Stimulated activated CD4-positive, alpha-beta T cell treated with anti-CD3 and anti-CD28 coated beads, Interleukin-1b, Interleukin-23, amount 100 ng/mL, for 1 hour (primary cell): ENCODE measurements around the gene HOXB8.

Experiments used
- DNase-seq, 2 donors: peaks; one replicate each; pipeline ENCODE4 v3.0.0-alpha.2; 2020; ENCODE audit warnings: low read depth in 2 of 2

The HOXB8 gene

DNA sequence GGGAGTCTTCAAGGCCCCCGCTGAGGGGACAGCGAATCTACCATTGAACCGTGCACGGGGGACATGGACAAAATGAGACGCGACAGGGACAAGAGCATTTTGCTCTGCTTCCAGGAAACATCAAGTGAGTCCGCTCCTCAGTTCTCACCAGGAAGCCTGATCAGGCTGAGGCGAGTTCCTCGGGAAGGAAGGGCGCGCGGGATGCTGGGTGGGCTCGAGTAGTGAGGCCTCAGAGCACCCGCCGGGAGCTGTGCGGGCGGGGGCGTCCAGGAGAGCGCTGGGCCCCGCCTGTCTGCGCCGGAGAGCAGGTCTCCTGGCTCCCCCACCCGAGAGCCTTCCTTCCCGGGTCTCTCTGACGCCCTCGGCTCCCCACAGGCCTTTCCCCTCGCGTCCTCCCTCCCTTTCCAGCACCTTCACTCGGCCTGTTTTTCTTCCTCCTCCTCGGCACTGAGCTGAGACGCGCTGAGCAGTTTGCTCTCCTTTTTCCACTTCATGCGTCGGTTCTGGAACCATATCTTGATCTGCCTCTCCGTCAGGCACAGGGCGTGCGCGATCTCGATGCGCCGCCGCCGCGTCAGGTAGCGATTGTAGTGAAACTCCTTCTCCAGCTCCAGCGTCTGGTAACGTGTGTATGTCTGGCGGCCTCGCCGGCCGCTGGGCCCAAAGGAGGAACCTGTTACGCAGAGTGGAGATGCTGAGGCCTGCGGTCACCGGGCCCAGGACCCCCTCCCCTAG lies 18.9 kb downstream of the HOXB8 start:
- no peak for DNase-seq

DNA sequence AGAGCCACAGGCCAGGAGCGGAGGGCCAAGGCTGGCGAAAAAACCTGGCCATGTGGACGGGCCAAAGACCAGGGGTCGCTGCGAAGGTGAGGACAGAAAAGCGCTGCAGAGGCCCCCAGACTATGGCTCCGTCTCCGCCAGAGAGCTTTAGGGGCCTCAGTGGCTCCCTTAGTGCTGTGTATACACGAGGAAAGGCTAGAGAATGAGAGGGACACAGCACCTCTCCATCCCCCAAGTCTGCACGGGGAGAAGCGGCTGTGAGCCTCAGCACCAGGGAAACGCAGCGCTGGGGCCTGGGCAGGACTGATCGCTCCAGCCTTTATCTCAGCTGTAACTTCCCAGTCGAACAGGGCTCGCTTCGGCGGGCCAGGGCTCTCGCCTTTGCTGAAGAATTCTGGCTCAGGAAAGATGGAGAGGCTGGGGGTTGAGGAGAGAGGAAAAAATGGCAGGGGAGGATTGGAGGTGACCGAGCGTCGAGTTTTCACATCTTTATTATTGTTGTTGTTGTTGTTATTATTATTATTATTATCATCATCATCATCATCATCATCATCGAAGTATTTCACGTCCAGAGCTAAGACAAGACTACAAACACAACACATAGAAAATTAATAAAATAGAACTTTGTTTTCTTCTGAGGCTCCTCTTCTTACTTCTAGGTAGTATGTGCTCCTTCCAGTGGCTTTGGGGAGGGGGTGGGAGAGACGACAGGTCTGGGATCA lies 19.7 kb downstream of the HOXB8 start:
- DNase-seq: no peak

DNA sequence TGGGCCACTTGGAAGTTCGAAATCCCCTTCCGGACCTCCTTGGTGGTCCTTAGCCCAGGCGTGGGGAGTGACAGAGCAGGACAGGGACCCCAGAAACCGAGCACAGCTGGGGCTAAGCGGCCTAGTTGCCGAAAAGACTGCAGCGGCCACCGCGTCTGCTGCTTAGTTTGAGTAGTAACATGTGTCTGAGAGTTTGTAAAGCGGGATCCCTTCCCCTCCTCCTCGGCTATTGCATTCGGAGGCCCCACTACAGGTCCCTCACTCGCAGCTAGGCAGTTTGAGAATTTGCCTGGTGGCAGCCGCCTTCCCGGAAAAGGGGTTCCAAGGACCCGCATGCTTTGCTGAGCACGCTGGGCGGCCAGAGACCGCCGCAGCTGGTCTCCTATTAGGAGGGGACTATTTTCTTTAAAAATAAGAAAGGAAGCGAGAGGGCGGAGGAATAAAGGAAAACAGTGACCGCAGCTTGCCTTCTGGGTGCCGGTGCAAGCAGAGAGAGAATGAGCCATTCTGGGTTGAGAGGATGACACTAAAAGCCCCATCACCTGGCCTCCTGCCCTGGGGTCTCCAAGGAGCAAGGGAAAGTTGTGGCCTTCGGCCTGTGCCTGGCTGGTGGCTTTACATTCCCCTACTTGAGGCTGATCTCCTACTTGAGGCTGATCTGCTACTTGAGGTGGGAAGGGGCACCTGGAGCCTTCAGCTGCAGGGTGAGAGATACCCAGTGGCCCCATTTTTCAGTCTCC lies 20.4 kb downstream of the HOXB8 start:
- no peak for DNase-seq

DNA sequence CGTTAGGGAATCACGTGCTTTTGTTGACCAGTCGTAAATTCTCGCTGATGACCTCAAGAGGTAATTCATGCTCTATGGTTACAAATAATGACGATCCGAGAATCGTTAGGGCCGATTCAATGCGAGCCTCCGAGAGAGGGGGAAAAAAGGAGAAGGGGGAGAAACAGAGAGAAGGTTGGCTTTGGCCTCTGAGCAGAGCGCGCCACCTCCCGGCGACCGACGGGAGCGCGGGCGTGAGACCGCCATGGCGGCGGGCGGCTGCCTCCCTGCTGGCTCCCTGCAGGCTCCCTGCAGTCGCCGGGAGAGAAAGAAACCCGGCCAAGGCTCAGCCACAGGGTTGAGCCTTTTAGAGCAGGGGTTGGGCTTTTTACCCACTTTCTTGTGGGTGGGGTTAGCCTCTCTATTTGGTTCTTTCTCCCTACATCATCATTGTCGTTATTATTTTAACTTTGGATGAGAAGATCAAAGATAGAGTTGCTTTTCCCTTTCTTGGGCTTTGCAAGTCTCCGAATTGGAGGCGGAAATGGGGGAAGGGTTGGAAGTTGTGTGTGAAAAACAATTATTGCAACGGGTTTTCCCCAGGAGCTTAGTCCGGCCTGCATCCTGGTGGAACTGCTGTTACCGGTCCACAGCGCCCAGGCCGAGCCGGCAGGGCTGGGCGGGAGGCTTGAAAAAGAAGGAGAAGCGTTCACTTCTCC lies 21.1 kb downstream of the HOXB8 start:
- DNase-seq: peak; percentile 60 to 76

DNA sequence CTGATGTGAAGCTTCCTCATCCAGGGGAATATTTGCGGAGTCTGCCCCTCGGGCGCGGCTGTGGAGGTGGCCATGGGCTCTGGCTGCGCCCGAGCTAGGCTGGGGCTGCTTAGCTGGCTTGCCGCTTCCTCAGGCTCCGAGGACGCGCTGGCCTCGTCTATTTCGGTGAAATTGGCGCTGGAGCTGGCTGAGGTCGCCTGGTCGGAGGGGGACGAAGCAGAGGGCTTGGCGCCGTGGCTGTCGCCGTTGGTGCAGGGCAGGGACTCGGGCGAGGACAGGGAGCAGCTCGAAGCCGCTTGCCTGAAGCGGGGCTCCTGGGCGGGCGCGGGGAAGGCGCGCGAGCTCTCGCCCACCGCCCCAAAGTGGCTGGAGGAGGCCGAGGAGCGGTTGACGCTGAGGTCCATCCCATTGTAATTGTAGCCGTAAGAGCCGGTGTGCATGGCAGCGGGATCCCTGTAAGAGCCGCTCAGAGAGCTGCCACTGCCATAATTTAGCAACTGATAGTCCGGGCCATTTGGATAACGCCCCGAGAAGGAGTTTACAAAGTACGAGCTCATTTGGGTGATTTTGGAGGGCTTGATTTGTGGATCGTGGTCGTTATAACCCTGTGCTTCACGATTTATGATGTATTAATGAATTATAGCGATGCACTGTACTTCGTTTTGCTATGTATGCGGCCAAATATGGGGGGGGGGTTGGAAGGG lies 21.8 kb downstream of the HOXB8 start, which contains the start of gene HOXB5:
TSS of gene HOXB5 (minus strand) at position 654 of the 704 bp plus-strand sequence. CDS start at position 557, 97 bp downstream.
- no peak for DNase-seq

DNA sequence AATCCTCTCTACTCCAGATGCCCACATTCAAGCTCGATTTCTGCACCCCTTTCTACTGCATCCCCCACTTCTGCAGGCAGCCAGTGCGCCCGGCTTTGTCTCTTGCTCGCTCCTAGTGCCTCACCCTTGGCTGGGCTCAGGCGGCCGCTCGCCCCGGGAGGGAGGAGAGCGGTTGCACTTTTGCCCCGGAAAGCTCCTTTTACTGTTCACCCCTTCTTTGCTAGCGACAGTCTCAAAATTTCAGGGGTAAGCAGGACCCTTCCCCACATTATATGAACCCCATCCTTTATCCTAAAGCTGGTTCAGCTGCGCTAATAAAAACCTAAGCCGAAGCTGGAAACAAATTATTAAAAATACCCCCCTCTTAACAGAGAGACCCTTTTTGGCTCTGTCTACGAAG lies 22.5 kb downstream of the HOXB8 start:
- no peak for DNase-seq

DNA sequence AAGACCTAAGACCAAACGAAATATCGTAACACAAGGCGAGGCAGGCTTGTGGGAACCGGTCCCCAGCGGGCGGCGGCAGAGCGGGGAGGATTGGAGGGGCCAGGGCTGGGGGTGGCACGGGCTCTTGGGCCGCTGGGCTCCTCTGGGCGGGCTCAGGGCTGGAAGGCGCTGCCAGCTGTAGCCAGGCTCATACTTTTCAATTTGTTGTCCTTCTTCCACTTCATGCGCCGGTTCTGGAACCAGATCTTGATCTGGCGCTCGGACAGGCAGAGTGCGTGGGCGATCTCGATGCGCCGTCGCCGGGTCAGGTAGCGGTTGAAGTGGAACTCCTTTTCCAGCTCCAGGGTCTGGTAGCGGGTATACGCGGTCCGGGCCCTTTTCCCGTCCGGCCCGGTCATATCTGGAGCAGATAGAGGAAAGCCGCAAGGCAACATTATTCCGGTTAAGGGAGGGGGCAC lies 23.0 kb downstream of the HOXB8 start:
- no peak for DNase-seq

DNA sequence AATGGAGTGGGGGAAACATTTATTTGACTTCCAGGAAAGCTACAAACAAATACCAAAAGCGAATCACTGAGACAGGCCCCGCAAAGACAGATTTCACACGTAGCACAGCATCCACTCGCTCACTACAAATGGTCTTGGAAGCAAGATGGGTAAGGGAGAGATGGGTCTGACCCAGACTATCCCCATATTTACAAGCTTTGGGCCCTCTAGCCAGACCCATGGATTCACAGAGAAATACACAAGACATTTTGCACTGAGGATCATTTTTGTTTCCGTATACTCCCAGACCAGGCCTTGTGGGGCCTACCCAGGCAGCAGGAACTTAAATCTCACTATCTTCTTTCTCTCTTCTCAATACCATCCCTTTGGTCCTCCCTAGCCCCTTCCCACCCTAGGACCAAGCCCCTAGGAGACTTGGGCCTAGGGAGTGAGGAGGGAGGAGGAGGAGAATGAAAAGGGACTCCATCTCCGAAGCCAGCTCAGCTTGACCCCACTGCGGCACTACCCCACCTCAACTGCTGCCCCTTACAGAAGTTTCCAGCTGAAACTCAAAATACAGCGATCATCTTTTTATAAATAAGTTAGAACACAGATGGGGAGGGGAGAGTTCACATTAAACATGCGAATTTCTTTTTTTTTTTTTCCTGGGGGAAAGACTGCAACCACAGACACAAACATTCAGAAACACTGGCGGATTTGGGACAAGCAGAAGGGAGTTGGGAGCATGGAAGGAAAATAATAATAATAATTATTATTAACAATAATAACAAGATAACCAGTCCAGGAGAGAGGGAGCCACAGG lies 23.6 kb downstream of the HOXB8 start:
- no peak for DNase-seq

DNA sequence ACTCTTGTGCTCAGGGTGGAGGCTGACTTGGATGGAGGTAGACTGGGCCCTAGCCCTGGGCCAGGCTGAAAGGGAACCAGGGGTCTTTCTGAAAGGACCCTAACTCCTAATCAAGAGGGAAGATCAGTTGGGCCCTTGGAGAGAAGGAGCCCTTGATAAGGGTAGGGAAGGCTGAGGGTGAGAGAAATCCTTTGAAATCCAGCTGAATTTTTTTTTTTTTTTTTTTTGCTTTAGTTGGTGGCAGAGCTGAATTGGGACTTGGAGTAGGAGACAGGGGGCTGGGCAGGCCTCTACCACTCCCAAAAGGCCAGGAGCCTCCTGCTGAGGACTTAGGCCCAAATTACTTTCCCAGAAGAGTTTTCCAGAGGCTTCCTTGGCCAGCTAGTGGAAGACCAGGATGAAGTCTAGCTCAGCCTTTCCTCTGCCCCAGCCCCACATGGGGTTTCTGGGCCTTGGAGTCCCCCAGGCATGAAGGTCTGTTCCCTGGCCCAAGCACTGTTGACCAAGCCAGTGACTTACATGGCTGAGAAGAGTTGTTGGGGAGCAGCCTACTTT lies 24.4 kb downstream of the HOXB8 start:
- DNase-seq: no peak

DNA sequence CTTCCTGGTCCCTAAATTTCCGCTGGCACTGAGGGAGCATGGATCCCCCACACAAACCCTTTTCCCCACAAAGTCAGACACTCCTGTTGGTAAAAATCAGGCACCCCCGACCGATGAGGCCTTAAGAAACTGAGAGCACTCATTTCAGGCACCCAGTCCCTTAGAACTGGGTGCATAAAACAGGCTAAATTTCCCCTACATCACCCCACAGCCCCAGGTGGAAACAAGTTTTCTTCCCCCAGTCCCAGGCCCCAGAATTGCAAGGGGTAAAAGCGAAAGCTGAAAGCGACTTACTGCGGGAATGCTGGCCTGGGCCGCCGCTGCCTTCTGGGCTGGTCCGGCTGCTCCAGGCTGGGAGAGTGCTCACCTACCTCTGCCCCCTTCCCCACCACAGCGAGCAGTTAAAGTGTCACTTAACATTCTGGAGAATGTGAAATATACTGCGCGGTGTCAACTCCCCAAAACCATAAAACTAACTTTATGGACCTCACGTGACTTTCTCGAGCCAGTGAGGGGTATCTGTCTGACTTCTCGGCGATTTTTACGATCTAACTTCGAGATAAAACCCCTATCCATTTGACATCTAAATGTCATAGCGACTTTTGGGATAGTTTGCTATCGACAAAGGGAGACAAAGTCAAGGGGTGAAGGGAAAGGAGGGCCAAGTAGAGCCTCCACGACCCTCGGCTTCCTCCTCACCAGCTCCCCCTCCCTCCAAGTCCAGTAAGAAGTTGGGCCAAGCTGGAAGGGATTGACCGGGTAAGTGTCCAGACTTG lies 25.1 kb downstream of the HOXB8 start, which contains the start of gene HOXB3:
TSS of gene HOXB3 (minus strand) at position 411 of the 776 bp plus-strand sequence. CDS start 37,767 bp downstream, outside the sequence.
- DNase-seq: no peak

DNA sequence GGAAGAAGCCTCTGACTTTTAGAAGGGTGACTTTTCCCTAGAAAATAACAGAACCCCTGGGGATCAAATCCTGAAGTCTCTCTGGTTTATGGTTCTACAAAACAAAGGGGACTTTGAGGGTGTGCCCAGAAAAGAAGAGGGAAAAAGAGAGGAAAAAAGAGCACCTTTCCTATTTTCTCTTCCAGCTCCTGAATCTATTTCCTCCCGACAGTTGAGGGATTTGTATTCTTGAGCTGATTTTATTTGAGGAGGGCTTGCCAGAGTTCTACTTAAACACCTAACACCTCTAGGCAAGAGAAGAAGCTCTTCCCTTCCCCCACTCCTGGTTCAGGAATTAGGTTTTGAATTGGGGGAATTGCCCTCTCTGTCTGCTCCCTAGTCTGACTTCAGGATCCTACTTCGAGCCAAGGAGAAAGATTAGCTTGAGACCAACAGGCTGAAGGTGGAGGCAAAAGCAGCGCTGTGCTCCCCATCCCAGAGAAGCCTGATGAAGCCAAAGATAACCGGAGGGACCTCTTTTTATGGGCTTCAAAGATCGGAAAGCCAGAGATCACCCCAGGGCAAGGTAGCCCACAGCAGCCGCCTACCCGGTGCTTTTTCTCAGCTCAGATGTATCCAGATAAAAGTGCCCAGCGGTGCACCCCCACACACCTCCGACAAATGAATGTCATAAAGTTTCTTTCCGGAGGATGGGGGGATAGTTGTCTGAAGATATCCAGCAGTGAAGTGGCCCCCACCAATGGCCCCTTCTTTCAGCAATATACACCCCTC lies 25.8 kb downstream of the HOXB8 start:
- DNase-seq: no peak

DNA sequence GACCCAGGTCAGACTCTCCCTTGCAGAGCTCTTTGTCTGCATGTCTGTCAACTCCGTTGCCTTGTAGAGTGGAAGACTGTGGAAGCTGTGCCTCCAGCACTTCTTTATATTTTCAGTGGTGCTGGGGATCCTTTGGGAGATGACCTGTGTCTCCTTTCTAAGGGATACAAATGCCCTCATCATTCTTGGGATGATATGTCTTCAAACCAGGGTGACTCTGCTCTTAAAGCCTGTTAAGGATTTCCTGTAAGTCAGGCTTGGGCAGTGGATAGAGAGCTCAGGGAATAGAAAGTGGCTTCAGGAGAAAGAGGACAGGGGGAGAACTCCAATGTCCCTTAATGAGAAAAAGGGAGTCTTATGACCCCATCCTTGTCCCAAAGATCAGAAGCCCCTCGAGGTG lies 26.6 kb downstream of the HOXB8 start:
- no peak for DNase-seq

DNA sequence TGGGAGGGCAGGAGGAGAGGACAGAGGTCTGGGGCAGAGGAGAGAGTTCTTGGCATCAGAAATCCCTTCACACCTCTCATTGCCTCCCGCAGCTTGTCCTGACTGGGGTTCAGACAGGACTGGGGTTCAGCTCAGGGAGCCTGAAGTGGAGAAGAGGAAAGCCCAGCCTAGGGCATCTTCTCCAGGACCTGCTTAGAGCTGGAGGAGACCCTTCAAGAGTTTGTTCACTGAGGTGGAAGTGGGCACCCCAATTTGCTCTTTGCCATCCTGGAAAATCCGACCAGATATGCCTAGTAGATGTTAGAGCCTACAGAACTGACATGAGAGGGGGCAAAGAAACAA lies 27.0 kb downstream of the HOXB8 start:
- DNase-seq: no peak

DNA sequence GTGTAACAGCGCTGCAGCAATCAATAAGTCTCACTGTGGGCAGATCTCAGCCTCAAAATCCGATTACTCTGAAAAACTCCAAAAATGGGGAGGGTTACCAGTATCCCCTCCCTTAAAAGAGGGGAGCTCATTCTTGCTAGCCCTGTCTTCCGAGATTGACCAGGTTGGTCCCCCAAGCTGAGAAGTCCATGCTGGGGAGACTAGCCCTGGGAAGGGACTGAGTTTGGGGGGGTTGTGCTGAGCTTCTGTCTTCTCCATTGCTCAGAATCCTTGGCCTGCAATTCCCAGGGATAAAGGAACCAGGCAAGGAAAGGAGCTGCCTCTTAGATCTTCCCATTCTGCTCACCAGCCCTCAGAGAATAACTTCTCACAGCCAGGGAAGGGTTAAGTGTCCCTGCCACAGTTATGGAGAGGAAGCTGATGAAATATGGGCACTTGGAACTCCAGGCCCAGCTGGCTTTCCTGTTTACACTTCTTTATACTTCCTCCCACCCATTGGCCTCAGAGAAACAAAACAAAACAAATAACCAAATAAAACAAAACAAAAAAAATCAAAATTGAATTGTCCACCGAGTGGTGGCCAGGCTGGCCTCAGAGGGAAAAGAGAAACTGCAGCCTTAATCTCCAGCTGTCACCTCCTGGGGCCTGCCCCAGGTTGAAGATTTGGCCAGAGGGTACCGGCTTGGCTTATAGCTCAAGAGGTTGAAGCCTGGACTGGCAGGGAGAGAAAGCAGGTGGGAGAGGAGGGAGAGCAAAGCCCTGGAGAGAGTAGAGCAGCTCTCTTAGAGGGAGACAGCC lies 27.6 kb downstream of the HOXB8 start:
- DNase-seq: no peak

DNA sequence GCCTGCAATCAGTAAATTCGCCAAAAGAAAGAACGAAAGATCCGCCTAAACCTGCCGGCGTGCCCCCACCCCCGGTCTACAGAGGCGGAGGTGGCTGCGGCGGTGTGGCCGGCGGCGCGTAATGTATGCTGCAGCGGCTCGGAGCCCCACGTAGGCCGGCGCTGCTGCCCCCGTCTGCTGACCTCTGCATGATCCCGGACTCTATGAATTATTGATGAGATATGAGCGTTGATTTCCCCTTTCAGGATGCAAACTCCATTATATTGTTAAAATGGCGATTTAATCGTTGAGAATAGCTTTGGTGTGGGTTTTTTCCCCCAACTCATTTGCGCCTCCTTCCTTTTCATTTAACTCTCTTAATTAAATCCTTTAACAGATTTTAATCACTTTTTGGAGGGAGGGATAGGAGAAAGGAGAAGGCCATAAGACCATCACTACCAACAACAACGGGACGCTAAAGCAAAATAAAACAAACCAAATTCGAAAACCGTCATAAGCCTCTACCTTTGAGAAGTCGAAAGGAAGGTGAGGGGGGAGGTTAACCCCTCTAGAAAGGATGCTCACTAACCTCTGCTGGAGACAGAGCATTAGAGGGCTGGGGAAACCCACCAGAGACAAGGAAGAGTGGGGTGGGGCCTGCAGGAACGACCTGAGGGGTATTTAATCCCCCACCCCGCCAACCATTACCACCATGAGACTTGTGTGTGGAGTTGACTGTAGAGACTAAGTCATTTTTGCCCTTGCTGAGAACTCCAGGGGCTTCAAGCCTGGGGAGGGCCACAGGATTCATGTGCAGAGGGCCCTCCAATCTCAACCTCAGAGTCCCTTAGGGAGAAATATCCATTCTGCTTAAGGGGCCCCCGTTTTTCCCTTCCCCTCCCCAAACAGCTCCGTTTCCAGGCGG lies 28.5 kb downstream of the HOXB8 start:
- no peak for DNase-seq

DNA sequence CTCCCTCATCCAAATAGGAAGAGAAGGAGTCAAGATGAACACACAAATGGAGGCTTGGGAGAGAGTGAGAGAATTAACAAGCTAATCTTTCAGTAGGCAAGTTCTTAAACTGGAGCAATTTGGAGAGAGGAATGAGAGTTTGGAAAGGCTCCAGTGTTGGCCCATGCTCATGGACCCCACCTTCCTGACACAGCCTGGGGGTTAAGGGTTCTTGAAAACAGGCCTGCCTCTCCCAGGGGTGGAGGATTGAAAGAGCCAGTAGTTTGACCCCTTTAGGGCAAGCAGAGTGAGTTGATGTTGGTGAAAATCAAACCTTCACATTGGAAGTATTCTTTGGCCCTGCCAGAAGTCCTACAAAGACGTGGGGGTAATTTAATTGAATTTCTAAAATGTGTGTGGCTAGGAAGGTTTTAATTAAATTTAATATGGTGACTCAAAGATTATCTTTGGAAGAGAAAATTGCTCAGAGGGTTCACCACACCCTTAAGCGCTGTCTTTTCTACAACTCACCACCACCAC lies 30.8 kb downstream of the HOXB8 start:
- DNase-seq: no peak
